WTC11 (cell line): Measurements from ENCODE around the gene GGA2. TPM values are rescaled to one million over a fixed set of nuclear protein-coding genes. Genes with fewer than 3 reads are reported as not detected.

ENCODE experiments used
- ATAC-seq: fragments of 200-7000 bp; cut with Tn5 transposase; 2 replicates; pipeline ENCODE4 v1.10.0; 2021; ENCODE audit warnings: mild to moderate bottlenecking, moderate library complexity
- CTCF ChIA-PET: fragments of 300-600 bp; sonication (Branson Sonifier 250); formaldehyde crosslinking; loops from one replicate; lab custom pipeline; 2021; ENCODE audit warnings: antibody characterized with exemption; lab: Charles Lee
- POLR2A ChIA-PET: fragments of 350-600 bp; sonication (Branson Sonifier 250); formaldehyde crosslinking; loops from one replicate; lab custom pipeline; 2021; ENCODE audit warnings: antibody characterized with exemption; lab: Charles Lee
- DNase-seq: peaks from one replicate; pipeline ENCODE4 v3.0.0; 2021; ENCODE audit warnings: low spot score
- H3K27ac Mint-ChIP-seq: 2 replicates; pipeline ENCODE4 v1.8.0; 2021; ENCODE audit warnings: mixed read lengths
- H3K27me3 Mint-ChIP-seq: 2 replicates; pipeline ENCODE4 v1.8.0; 2021; ENCODE audit warnings: low read depth, mild to moderate bottlenecking, moderate library complexity, mixed read lengths
- H3K36me3 Mint-ChIP-seq: 2 replicates; pipeline ENCODE4 v1.8.0; 2021; ENCODE audit warnings: mixed read lengths
- H3K4me1 Mint-ChIP-seq: 2 replicates; pipeline ENCODE4 v1.8.0; 2022; ENCODE audit warnings: mixed read lengths
- H3K4me3 Mint-ChIP-seq: 2 replicates; pipeline ENCODE4 v1.8.0; 2021; ENCODE audit warnings: mild to moderate bottlenecking, moderate library complexity, mixed read lengths
- H3K9me3 Mint-ChIP-seq: 2 replicates; pipeline ENCODE4 v1.8.0; 2021; ENCODE audit warnings: mixed read lengths
- CREM ChIP-seq: sonication (generic); formaldehyde crosslinking; IDR thresholded peaks from 2 replicates; pipeline ENCODE4 v1.8.1; 2022; ENCODE audit warnings: mild to moderate bottlenecking, missing genetic modification reagents, moderate library complexity
- FOXP1 ChIP-seq: sonication (generic); formaldehyde crosslinking; IDR thresholded peaks from 2 replicates; pipeline ENCODE4 v1.8.0; 2022; ENCODE audit warnings: missing genetic modification reagents, mild to moderate bottlenecking, moderate library complexity, borderline replicate concordance
- GRHL2 ChIP-seq: fragments of 250-450 bp; sonication (Bioruptor Pico); IDR thresholded peaks from 2 replicates; pipeline ENCODE4 v1.8.0; 2022; ENCODE audit warnings: mild to moderate bottlenecking, moderate library complexity; ENCODE audit not compliant: insufficient replicate concordance, severe bottlenecking
- MYBL2 ChIP-seq: sonication (generic); formaldehyde crosslinking; IDR thresholded peaks from 2 replicates; pipeline ENCODE4 v1.8.1; 2023; ENCODE audit warnings: mild to moderate bottlenecking, moderate library complexity, missing genetic modification reagents
- NR2C2 ChIP-seq: sonication (generic); formaldehyde crosslinking; IDR thresholded peaks from 2 replicates; pipeline ENCODE4 v1.8.0; 2022; ENCODE audit warnings: mild to moderate bottlenecking, missing genetic modification reagents
- SP1 ChIP-seq: sonication (generic); formaldehyde crosslinking; conservative IDR thresholded peaks from 2 replicates; pipeline ENCODE4 v1.8.1; 2022; ENCODE audit warnings: missing genetic modification reagents
- TEAD4 ChIP-seq: sonication (generic); formaldehyde crosslinking; IDR thresholded peaks from 2 replicates; pipeline ENCODE4 v1.8.0; 2022; ENCODE audit warnings: mild to moderate bottlenecking, missing genetic modification reagents
- USF1 ChIP-seq: sonication (generic); formaldehyde crosslinking; IDR thresholded peaks from 2 replicates; pipeline ENCODE4 v1.8.0; 2022; ENCODE audit warnings: mild to moderate bottlenecking, missing genetic modification reagents
- USF2 ChIP-seq: sonication (generic); formaldehyde crosslinking; IDR thresholded peaks from 2 replicates; pipeline ENCODE4 v1.8.1; 2023; ENCODE audit warnings: mild to moderate bottlenecking, missing genetic modification reagents, moderate library complexity
- ZNF121 ChIP-seq: sonication (generic); formaldehyde crosslinking; IDR thresholded peaks from 2 replicates; pipeline ENCODE4 v1.8.0; 2023; ENCODE audit warnings: missing genetic modification reagents
- ZNF232 ChIP-seq: sonication (generic); formaldehyde crosslinking; IDR thresholded peaks from 2 replicates; pipeline ENCODE4 v1.8.0; 2022; ENCODE audit warnings: mild to moderate bottlenecking, missing genetic modification reagents
- ZNF317 ChIP-seq: sonication (generic); formaldehyde crosslinking; IDR thresholded peaks from 2 replicates; pipeline ENCODE4 v1.8.1; 2023; ENCODE audit warnings: low read depth, mild to moderate bottlenecking, moderate library complexity, missing genetic modification reagents, borderline replicate concordance
- ZSCAN18 ChIP-seq: fragments of 250-450 bp; sonication (Bioruptor Pico); IDR thresholded peaks from 2 replicates; pipeline ENCODE4 v2.1.2; 2022; ENCODE audit warnings: mild to moderate bottlenecking, moderate library complexity
- total RNA-seq: library from RNA; stranded (reverse); gene quantifications from 3 replicates; pipeline ENCODE4 v1.2.3, GENCODE V29; 2021
- TF ChIP-seq, protein P1 (sequence below): sonication (generic); formaldehyde crosslinking; IDR thresholded peaks from 2 replicates; pipeline ENCODE4 v1.8.1; 2022; ENCODE audit warnings: missing genetic modification reagents, borderline replicate concordance

Gene GGA2
- total RNA-seq, 1 experiment from 2014 or later: 107 TPM

- ChIA-PET CTCF (interaction anchor here (1.2 to 1.5 kb wide), 2 partner anchors 8 to 96 kb away, joined by 3 to 7 read pairs; no protein-coding TSS in a partner anchor), POLR2A (no interaction called here)
- no peaks in the 10 kb centered on the region for H3K9me3 Mint-ChIP-seq
- no peaks in the 10 kb centered on the region for H3K27me3 Mint-ChIP-seq
- H3K27ac Mint-ChIP-seq: no peak overlapping the region
- no peak for TF ChIP-seq ZNF317 (CRISPR knock-in tag)
- TF ChIP-seq MYBL2: no peak
- no peak for TF ChIP-seq ZSCAN18
- TF ChIP-seq, protein P1, sequence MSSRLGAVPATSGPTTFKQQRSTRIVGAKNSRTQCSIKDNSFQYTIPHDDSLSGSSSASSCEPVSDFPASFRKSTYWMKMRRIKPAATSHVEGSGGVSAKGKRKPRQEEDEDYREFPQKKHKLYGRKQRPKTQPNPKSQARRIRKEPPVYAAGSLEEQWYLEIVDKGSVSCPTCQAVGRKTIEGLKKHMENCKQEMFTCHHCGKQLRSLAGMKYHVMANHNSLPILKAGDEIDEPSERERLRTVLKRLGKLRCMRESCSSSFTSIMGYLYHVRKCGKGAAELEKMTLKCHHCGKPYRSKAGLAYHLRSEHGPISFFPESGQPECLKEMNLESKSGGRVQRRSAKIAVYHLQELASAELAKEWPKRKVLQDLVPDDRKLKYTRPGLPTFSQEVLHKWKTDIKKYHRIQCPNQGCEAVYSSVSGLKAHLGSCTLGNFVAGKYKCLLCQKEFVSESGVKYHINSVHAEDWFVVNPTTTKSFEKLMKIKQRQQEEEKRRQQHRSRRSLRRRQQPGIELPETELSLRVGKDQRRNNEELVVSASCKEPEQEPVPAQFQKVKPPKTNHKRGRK: no peak
- no peak for TF ChIP-seq NR2C2 (CRISPR knock-in tag)
- no peak for TF ChIP-seq GRHL2 (CRISPR knock-in tag)
- no peak for TF ChIP-seq USF2 (CRISPR knock-in tag)
- TF ChIP-seq ZNF232 (CRISPR knock-in tag): no peak
- no peak for TF ChIP-seq ZNF121 (CRISPR knock-in tag)
- no peak for TF ChIP-seq SP1 (CRISPR knock-in tag)
- TF ChIP-seq USF1 (CRISPR knock-in tag): no peak
- TF ChIP-seq FOXP1 (CRISPR knock-in tag): no peak
- DNase-seq (no peak), ATAC-seq (no peak)
- H3K36me3 Mint-ChIP-seq: peaks cover 3% of the 10 kb centered on the region
- H3K4me1 Mint-ChIP-seq: peaks cover 50% of the 10 kb centered on the region
- H3K4me3 Mint-ChIP-seq: no peak overlapping the region
These were observed 9.4 kb downstream of the GGA2 start for GRCh38 chr16:23500862-23501225.

DNA sequence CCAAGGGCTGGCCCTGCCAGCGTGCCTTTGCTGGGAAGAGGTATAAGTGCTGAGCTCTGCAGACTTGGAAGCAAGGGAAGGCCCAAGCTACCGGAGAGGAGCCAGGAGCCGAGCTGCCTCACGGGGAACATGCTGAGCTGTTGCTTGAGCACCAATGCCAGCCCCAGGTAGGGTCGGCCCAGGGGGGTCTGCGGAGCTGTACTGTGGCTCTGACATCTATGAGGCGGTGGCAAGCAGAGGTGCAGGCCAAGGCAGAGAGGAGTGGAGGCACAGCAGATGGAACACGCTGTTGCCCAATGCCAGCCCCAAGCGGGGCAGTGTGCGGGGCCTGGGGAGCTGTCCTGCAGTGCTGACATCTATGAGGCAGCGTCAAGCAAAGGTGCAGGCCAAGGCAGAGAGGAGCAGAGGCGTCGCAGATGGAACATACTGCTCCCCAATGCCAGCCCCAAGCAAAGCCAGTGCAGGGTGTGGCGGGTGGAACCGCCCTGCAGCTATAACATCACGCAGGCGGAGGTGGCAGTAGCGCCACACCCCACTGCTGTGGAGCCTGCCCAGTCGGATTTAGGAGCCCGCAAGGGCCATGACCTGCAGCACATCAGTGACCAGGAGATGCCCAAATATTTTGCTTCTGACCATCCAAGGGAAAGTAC lies 10.0 kb downstream of the GGA2 start:
- Mint-ChIP-seq H3K4me3 (no peak overlapping the region), H3K4me1 (peaks cover 46% of the 10 kb centered on the region), H3K27ac (peak overlapping the region; percentile 32; the same call in 1 of the 2 replicates)
- CTCF ChIA-PET: interaction anchor here (0.5 to 1.5 kb wide), 4 partner anchors 8 to 97 kb away, joined by 3 to 7 read pairs (median 4); no protein-coding TSS in a partner anchor
- no peak for TF ChIP-seq TEAD4
- TF ChIP-seq ZNF121 (CRISPR knock-in tag): 0 out of 2 replicates have a peak, but pooled peaks have one; percentile 53
- TF ChIP-seq, all 79 proteins: peak for 1
- no peaks in the 10 kb centered on the region for H3K27me3 Mint-ChIP-seq
- ATAC-seq (no peak), DNase-seq (no peak)
- peaks cover 8% of the 10 kb centered on the region for H3K36me3 Mint-ChIP-seq
- POLR2A ChIA-PET: no interaction called here
- no peaks in the 10 kb centered on the region for H3K9me3 Mint-ChIP-seq

DNA sequence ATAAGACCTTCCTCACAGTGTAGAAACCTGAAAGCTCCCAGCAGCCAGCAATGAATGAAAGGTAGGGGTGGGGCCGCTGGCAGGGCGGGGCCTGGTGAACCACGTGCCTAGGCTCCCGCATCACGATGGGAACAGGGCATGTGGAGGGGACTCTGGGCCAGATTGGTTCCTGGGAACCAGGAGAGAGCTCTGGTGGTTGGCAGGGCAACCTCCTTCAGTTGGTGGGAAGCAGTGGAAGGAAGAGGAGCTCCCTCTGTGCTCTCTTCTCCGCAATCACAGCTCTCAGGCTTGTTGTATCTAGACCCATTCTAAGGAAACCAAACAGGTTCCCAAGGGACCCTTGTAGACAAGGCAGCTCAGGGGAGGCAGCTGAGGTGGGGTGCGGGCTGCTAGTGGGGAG lies 10.5 kb downstream of the GGA2 start:
- Mint-ChIP-seq H3K27ac (no peak overlapping the region), H3K36me3 (peaks cover 13% of the 10 kb centered on the region), H3K4me3 (no peak overlapping the region), H3K4me1 (peaks cover 41% of the 10 kb centered on the region), H3K9me3 (no peaks in the 10 kb centered on the region), H3K27me3 (no peaks in the 10 kb centered on the region)
- ATAC-seq (peak; percentile 80), DNase-seq (peak; percentile 52)
- peak; percentile 48; the same call in 1 of the 2 replicates for TF ChIP-seq USF1 (CRISPR knock-in tag)
- no peak for TF ChIP-seq CREM (CRISPR knock-in tag)
- TF ChIP-seq USF2 (CRISPR knock-in tag): peak; percentile 64
- ChIA-PET POLR2A (no interaction called here), CTCF (interaction anchor here (0.7 to 1.5 kb wide), 2 partner anchors 64 to 97 kb away, joined by 4 to 7 read pairs; no protein-coding TSS in a partner anchor)
